HG02981 (cell line): ENCODE results near the gene SRGAP3.

ENCODE experiments used
- ATAC-seq: cut with Tn5 transposase; IDR thresholded peaks from one replicate; pipeline ENCODE4 v1.9.1; 2021; ENCODE audit warnings: mild to moderate bottlenecking, moderate library complexity; ENCODE audit not compliant: unreplicated experiment

SRGAP3 gene

DNA sequence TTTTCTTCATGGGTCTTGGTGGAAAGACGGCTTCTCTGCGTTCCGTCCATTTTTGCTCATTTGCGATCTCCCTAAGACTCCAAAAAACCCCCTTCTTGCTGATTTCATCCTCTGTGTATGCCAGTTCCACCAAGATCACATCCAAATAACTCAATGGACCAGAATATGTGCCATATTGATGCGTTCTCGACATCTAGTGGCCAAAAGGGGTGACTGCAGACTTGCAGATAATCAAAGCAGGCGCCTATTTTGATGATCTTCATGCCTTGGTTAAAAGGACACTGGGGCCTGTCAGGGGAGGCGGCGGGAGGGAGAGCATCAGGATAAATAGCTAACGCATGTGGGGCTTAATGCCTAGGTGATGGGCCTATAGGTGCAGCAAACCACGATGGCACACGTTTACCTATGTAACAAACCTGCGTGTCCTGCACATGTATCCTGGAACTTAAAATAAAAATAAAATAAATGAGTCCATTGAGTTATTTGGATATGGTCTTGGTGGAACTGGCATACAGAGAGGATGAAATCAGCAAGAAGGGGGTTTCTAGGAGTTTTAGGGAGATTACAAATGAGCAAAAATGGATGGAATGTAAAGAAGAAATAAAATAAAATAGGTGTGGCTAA is 182.0 kb downstream of the SRGAP3 start:
- no peak for ATAC-seq

DNA sequence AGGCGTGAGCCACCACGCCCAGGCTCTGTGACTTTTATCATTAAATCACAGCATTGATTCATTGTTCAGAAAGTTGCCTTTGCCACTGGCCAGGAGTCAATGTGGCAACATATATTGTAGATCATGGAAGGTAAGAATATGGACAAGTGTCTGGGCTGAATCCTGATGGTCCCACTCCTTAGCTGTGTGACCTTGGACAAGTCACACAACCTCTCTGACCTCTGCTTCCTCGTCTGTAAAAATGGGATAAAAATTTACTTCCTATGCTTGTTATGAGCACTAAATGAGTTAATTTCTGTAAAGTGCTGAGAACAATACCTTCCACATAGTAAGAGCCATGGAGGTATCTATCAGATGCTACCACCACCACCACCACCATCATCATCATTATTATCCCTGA is 182.7 kb downstream of the SRGAP3 start:
- no peak for ATAC-seq

DNA sequence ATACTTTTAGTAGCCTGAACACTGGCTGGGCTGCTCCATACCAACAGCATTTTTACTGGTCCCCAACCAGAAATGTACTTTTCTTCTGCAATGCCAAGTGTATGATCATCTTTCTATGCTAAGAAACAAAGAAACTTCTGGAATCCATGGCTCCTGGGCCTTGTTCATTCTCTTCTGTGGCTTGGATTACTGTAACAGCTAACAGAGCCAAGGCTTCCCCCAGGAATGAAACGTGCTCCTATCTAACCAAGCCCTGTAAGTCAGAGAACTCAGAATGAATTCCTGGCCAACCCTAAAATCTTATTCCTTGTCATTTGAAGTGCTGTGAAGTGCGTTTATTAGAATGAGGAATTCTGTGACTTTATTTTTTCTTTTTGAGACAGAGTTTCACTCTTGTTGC is 183.3 kb downstream of the SRGAP3 start:
- ATAC-seq = no peak

DNA sequence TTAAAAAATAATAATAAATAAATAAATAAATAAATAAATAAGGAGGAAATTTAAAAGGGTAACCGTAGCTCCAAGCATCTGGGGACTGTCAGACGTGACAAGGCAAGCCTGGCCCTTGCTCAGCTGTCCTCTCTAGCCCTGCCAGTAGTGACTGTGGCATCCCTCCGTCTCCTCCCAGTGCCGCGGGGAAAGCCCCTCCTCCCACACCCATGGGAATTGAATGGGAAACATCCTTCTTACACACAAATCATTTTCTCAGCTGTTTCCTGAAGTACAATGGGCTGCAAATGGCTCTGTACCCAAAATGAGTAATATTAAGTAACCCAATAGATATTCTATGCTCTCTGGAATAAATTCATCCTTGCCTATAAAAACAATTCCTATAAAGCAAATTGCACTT is 184.6 kb downstream of the SRGAP3 start:
- ATAC-seq = no peak

DNA sequence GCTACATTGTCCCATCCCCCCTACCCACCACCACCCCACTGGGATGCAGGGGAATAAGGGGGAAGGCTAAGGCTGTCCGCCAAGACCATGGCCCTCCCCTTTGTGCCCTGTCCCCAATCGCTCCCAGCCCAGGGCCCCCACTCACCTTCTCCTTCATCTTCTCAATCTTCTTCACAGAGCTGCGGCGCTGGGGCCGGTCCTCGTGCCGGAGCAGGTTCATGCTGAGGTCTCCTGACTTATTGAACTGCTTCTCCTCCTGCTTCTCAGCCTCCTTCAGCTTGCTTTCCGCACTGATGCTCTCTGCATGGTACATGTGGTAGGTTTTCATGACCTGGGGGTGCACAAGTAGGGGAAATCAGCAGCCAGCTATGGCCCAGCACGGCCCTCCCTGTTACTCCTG is 185.2 kb downstream of the SRGAP3 start:
- no peak for ATAC-seq

DNA sequence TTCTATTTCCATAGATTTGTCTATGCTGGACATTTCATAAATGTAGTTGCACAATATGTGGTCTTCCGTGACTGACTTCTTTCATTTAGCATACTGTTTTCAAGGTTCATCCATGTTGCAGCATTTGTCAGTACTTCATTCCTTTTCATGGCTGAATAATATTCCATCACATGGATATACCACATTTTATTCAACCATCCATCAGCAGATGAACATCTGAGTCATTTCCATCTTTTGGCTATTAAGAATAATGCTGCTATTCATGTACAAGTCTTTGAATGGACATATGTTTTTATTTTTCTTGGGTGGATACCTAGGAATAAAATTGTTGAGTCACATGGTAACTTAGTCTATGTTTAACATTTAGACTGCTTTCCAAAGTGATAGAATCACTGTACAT is 186.9 kb downstream of the SRGAP3 start:
- no peak for ATAC-seq

DNA sequence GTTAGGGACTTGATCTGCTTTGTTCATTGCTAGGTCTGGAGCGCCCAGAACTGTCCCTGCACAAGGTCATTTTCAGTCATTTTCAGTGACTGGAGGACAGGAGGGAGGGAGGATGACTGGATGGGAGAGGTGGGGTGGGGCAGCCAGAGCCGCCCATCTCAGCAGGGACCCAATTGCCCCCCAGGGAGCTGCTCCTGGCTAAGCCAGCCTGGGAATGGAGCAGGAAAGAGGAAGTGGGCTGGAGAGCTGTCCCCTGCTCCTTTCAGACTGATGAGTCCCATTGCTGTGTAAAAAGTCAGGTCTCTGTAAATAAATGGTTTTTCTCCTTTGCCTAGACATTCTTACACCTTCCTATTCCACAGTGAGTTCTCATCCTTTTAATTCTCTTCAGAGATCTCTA is 187.8 kb downstream of the SRGAP3 start:
- no peak for ATAC-seq

DNA sequence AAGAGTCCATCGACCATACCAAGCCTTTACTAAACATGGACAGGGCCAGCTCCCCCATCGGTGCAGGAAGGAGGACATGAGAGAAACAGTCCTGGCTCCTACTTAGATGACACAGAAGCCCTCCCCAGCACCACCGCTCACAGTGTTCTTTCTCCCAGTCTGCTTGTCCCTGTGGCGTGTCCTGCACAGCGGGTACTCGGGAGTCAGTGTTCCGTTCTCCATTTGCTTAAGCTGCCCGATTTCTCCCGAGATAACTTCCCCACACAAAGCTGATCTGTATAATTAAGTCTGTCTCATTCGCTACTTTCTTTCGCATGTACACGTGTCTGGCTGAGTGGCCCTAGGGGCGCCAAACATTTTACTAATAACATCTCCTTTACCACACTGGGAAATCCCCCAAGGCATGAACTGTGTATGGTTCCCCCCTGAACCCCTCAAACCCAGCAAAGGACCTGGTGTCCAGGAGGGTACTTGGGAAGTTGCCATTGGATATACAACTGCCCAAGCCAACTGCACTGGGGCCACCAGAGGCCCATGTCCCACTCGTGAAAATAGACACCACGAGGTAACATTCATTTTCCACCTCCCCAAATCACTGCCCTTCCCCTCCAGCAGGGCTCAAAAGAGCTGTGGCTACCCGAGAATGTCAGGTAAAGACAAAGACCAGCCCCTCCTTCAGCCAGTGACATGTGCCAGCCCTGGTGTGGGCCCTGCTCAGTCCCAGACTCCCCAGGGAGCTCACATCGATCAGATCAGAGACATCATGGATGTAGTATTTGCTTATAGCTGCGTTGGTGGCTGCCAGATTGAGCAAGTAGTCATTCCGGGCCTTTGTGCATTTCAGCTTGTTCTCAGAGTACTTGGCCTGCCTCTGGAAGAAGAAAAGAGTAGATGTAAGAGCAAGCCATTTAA is 189.7 kb downstream of the SRGAP3 start:
- no peak for ATAC-seq

DNA sequence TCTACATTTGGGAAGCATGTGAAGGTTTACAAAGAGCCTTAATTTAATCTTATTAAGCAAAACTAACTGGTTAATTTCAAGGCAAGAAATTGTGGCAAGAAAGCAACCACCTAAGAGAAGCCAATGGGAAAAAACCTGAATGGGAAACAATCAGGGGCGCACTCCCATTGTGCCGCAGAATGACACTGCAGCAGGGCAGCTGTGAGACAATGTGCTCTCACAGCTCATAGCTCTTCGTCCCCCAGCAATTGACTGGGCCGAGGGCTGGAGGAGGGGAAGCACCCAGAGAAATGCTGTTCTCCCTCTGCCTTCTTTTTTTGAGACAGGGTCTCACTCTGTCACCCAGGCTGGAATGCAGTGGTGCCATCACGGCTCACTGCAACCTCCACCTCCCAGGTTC is 192.9 kb downstream of the SRGAP3 start:
- ATAC-seq = no peak

DNA sequence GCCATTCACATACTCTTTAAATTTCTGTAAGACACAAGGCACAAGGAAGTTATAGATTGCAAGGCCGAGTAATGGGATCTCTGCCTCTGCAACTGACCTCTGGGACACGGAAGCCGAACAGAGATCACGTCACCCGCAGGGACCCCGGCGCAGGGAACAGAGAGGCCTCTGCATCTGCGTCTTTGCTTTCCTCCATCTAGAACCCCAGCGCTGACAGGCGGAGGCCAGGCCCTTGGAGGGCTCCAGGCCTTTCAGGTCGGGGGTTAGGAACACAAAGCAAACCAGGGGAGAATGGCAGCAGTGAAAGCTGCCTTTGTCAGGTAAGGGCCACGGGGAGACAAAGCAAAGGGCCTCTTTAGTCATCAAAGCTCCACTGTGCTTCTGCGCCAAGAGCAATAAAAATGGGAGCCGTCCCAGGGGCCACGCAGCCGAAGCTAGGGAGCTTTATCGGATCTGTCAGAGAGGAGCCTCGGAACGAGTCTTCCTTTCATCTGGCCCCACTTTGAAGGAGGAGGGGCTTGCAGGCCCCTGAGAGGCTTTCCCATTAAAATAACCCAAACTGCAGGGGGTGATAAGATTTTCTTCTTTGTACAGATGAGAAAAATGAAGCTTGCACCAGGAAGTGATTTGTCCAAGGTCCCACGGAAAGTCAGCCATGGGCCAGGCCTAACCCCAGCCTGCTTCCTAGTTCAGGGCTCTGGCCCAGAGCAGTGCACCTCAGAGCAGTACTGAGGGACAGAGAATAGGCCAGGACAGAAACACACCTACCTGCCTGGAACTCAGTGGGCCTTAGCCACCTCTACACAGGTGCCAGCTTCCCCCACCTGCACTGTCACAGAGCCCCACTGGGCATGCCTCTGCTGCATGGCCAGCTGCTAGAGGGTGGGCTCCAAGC is 201.7 kb downstream of the SRGAP3 start:
- ATAC-seq = no peak

DNA sequence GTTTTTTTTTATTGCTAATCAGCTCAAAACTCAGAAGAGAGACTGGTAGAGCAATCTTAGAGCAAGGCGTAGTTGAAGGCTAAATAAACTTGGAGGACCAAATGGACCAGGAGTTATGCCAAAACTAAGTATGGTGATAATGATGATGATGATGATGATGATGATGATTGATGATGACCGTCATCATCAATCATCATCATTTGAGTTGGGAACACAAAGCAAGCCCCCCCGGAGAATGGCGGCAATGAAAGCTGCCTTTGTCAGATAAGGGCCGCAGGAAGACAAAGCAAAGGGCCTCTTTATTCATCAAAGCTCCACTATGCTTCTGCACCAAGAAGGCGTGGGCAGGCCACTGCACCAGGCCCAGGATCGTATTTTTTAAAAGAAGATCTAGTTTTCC is 204.1 kb downstream of the SRGAP3 start:
- no peak for ATAC-seq

DNA sequence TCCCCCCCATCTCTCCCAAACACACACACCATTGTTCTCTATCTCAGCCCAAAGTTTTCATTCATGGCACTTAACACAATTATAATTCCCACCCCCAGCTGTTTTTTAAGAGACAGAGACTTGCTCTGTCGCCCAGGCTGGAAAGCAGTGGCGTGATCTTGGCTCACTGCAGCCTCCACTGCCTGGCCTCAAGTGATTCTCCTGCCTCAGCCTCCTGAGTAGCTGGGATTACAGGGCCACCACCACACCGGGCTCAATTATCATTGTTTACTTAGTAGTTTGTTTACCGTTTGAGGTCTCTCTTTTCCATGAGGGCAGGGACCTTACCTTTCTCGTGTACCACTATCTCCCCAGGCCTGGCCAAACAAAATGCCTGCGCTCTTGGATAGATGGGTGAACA is 206.4 kb downstream of the SRGAP3 start:
- ATAC-seq = no peak

DNA sequence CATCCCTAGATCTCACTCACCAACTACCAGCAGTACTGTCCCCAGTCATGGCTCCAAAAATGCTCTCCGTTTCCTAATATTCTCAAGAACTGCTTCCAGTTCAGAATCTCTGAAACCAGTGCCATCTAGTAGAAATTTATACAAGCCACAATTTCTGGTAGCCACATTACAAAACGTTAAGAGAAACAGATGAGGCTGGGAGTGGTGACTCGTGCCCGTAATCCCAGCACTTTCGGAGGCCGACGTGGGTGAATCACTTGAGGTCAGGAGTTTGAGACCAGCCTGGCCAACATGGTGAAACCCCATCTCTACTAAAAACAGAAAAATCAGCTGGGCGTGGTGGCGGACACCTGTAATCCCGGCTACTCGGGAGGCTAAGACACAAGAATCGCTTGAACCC is 207.8 kb downstream of the SRGAP3 start:
- ATAC-seq = no peak

DNA sequence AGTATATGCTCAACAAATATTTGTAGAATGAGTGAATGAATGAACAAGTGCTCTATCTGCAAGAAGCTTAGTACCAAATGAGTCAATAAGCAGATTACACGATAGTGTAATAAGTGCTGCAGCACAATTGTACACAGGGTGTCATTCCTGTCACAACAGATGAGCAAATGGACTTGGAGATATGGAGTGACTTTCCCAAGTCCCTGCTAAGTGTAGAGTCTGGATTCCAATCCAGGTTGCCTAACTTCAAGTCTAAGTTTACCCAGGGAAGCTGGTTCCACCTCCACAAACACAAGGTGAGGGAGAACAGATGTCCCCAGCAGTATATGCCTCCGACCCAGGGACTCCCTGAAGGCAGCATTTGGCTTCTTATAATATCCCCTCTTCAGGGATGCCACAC is 208.4 kb downstream of the SRGAP3 start:
- no peak for ATAC-seq

DNA sequence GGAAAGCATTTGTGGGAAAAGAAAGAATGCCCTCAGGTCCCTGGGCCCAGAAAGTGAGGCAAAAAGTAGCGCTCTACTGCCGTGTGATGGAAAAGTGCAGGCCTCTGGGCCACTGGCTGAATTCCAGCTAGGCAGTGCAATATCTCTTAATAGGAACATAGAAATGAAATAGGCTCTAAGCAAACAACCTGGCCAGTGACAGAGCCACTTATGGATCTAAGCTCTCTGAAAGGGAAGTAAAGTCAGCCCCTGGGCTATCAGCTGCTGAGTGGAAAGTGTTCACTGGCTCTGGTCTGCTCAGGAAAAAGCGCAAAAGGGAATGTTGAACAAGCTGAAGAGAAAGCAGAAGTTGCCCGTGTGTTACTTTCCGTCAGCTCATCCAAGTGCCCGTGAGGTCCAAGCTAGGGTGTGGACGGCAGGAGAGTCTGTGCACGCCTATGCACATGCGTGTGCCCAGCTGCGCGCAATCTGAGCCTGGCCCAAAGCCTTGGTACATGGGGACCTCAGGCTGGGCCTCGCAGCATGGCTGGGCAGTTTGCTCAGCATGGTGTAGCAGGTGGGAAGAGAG is 212.2 kb downstream of the SRGAP3 start:
- ATAC-seq = no peak

DNA sequence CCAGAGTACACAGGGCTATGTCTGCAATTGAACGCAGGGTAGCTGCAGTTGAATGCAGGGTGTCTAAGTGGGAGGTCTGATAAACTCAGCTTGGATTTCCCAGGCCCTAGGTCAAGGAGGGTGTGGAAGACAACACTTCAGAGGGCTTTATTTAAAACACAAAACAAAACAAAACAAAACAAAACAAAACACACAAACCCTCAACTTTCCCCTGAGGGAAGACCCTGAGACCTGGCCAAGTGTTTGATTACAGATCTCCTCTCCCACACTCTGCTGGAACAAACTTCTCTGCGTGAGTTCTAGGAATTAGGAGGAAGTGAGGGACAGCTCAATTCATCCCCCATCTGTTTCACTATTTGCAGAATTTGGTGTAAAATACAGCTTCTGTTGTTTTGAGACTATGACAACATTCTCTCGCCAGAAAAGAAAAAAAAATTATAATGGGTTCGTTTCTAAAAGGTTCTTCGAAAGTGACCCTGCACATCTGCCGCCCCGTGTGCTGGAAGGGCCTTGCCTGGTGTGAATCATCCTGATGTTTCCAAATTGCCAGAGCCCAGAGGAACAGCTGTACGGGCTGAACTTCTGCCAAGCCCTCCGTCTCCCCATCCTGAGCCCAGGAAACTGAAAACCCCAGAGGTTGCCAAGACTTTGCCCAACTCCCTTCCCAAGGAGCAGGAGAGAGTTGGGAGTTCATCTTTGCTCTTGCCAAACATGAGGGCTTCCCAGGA is 212.9 kb downstream of the SRGAP3 start:
- no peak for ATAC-seq

DNA sequence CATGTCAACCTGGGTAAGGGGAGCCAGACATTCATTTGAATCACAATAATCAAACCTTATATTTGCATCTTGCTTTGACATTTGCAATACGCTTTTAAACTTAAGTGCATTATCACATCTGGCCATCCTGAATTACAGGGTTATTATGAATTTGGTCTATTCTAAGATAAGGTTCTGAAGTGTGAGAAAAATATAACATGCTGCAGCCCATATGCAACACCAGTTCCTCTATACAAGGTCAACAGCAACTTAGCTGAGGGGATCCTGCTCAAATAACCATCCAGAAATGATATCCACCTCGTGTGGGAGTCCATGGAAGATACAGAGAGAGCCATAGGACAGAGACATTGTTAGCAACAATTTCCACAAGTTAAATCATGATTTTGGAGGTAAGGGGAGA is 213.5 kb downstream of the SRGAP3 start:
- ATAC-seq = no peak

DNA sequence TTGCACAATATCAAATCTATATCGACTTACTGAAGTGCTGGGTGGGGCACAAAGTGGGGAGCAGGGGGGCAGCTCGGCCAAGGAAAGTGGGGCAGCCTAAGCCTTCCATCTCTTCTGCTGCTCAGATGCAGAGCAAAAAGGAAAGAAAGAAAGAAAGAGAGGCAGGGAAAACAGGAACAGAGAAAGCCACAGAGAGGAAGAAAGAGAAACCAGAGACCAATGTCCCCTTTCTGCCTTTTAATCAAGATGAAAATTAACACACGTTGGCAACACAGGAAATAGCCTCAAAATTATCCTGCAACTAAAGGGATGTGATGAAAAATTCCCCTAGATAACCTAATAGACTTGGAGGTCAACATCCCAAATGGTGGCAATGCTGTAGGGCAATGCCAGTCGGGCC is 214.0 kb downstream of the SRGAP3 start:
- ATAC-seq = no peak

DNA sequence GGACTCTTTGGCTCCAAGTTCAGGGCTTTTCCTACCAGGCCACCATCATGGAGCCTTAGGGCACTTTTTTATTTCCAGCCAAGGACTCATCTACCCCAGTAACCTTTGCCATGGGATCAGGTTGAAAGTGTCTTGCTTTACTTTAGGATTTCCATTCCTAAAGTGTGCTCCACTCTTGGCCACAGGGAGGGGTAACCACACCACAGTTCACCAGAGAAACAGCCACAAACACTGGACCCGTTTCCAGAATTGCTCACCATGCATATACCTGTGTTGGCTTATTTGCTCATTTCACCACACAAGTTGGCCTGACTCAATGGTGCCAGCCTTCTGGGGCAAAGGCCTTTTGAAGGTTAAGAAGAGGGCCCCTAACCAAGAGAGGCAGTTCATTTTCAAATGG is 215.6 kb downstream of the SRGAP3 start:
- no peak for ATAC-seq

DNA sequence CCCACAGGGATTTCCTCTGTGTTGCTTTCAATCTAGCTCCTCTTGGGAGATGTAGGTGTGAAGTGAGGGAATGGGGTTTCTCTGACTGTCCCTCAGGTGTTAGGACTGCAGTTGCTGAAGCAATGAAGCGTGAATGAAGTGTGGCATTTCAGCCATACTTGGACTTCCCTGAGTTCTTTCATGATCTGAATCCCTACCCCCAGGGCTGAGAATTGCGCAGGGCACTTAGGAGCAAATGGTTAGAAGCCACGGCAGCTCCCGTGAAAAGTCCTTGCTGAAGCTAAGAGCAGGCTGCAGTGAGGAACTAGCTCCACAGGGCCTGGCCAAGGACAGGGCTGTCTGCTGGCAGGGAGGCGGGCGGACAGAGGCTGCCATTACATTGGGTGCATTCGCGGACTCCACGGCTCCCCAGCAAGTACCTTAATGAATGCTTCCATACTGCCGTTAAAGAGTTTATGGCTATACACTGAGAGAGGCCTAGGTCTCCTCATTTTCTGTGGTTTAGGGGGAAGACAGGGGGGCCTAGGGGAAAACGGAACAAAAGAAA is 217.1 kb downstream of the SRGAP3 start:
- no peak for ATAC-seq
